Gastroesophageal sphincter (tissue), 3 donors: ENCODE measurements around the gene CNOT11.

Source experiments
- EP300 ChIP-seq: sonication (generic); formaldehyde crosslinking; IDR thresholded peaks from one replicate; pipeline ENCODE4 v1.6.1; 2017; ENCODE audit warnings: antibody characterized with exemption, mild to moderate bottlenecking
- TF ChIP-seq, protein P1 (sequence below), 4 experiments: fragments of 200-600 bp in 2 of 4; fragments of 450-650 bp in 2 of 4; sonication (generic) in 1 of 4; IDR thresholded peaks; one replicate each; pipeline ENCODE4 v1.5.1; 2017 to 2019; ENCODE audit warnings: antibody characterized with exemption in 4 of 4, mild to moderate bottlenecking in 2 of 4, moderate library complexity in 2 of 4

DNA sequence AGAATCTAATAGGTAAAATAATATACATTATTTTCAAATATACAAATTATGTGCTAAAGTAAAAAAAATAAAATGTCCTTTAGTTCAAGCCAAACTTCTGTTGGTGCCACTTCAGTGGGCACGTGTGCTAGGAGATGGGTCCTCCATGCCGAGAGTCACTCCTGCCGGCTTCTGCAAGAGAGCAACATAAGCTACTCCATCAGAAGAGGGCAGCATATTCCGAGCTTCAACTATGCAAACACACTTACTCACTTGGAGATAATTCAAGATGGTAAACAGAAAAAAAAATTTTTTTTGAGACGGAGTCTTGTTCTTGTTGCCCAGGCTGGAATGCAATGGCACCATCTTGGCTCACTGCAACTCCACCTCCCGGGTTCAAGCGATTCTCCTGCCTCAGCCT lies 24.4 kb downstream of the CNOT11 start:
- no peak for TF ChIP-seq EP300
- TF ChIP-seq, protein P1, sequence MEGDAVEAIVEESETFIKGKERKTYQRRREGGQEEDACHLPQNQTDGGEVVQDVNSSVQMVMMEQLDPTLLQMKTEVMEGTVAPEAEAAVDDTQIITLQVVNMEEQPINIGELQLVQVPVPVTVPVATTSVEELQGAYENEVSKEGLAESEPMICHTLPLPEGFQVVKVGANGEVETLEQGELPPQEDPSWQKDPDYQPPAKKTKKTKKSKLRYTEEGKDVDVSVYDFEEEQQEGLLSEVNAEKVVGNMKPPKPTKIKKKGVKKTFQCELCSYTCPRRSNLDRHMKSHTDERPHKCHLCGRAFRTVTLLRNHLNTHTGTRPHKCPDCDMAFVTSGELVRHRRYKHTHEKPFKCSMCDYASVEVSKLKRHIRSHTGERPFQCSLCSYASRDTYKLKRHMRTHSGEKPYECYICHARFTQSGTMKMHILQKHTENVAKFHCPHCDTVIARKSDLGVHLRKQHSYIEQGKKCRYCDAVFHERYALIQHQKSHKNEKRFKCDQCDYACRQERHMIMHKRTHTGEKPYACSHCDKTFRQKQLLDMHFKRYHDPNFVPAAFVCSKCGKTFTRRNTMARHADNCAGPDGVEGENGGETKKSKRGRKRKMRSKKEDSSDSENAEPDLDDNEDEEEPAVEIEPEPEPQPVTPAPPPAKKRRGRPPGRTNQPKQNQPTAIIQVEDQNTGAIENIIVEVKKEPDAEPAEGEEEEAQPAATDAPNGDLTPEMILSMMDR (IDR thresholded peaks at IDR 0.05), result peak in 1 of 4 experiments; percentile 17
